Measurements from ENCODE around the gene PABPC3.

PABPC3 gene

DNA sequence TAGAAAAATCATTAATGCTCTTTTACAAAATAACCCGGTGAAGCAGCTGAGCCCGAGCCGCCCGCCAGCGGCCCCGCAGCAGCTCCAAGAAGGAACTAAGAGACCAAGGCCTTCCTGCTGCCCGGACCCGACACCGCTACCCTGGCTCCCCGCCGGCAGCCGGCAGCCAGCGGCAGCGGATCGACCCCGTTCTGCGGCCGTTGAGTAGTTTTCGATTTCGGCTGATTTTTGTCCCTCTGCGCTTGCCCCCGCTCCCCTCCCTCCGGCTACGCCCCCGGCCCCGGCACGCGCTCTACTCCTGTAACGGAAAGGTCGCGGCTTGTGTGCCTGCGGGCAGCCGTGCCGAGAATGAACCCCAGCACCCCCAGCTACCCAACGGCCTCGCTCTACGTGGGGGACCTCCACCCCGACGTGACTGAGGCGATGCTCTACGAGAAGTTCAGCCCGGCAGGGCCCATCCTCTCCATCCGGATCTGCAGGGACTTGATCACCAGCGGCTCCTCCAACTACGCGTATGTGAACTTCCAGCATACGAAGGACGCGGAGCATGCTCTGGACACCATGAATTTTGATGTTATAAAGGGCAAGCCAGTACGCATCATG is at the start of gene PABPC3:
TSS of gene PABPC3 (plus strand) at position 286 of the 603 bp plus-strand sequence. CDS start at position 349, 63 bp downstream.
- DNase-seq (ENCODE audit: low read depth) = no peak
- no peak for TF ChIP-seq CTCF (IDR thresholded peaks at IDR 0.05; ENCODE audit: control insufficient read depth, insufficient read depth, low read depth, low read length, missing control alignments)
- H3K4me3 ChIP-seq (ENCODE audit: control insufficient read depth, low read depth, low read length) = peak within 1 kb of the TSS; percentile 21

DNA sequence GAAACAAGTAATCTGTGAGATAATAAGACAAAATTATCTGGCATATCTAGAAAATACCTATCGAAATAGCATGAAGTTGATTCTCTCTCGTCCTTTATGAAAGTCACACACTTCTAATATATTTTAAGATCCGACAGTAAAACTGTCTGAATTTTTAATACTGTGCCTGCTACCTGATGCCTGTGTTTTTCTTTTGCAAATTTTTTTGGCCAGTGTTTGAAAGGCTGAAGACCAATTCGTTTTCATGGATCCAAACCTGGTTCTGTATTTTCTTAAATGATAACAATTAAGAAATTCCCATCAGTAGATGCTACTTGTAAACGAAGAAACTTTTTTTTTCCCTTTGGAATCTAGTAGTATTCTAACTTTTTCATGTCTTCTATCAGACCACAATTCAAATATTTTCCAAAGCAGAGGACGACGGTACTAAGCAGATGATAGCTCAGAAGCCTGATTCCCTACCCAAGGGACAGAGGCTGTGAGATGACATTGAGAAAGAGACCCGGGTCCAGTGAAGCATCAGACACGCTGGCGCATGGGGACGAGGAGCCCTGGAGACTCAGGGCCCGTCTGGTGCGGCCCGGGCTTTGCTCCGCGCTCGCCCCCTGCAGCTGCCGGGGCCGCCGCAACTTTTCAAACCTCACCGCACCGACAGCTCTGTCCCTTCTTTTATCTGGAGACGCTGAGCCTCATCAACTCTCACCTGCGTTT is 49.5 kb upstream of the PABPC3 start:
- TF ChIP-seq CTCF (IDR thresholded peaks at IDR 0.05; ENCODE audit: control insufficient read depth, insufficient read depth, low read depth, low read length, missing control alignments) = no peak
- H3K4me3 ChIP-seq (ENCODE audit: control insufficient read depth, low read depth, low read length) = no peak overlapping the region
- no peak for DNase-seq (ENCODE audit: low read depth)

- TF ChIP-seq CTCF (IDR thresholded peaks at IDR 0.05; ENCODE audit: control insufficient read depth, insufficient read depth, low read depth, low read length, missing control alignments) = no peak
- no peak for DNase-seq (ENCODE audit: low read depth)
- H3K4me3 ChIP-seq (ENCODE audit: control insufficient read depth, low read depth, low read length) = no peak overlapping the region; the same call in 1 of the 2 replicates
Measured at GRCh38 chr13:25046985-25047511, 48.9 kb upstream of the PABPC3 start.

DNA sequence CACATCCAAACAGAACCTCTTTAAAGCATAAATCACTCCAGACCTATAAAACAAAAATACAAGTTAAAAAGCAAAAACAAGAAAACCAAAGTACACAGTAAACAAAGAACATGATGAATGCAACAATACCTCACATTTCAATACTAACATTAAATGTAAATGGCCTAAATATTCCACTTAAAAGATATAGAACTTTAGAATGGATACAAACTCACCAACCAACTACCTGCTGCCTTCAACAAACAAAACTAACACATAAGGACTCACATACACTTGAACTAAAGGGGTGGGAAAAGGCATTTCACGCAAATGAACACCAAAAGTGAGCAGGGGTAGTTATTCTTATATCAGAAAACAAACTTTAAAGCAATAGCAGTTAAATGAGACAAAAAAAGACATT is 44.9 kb upstream of the PABPC3 start:
- no peak for DNase-seq (ENCODE audit: low read depth)
- TF ChIP-seq CTCF (IDR thresholded peaks at IDR 0.05; ENCODE audit: control insufficient read depth, insufficient read depth, low read depth, low read length, missing control alignments) = no peak
- no peak overlapping the region for H3K4me3 ChIP-seq (ENCODE audit: control insufficient read depth, low read depth, low read length)

DNA sequence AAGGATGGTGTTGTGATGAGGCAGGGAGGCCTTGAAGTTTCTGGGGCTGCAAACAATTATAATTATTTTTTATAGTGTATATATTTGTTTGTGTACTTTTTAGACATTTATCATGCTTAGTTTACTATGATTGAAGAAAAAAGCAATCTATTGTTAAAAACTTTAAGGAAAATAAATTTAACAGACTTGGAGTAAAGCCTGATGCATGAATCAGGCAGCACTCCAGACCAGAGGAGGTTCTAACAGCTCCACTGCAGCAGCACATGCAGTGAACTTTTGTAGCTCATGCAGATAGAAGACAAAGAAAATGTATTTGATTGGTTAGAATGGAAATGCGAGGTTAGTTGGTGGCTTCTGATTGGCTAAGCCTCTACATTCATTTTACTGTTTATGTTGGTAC is 36.8 kb upstream of the PABPC3 start:
- no peak overlapping the region for H3K4me3 ChIP-seq (ENCODE audit: control insufficient read depth, low read depth, low read length)

GRCh38 chr13:25059958-25060357 is 36.0 kb upstream of the PABPC3 start:
- no peak for TF ChIP-seq CTCF (IDR thresholded peaks at IDR 0.05; ENCODE audit: control insufficient read depth, insufficient read depth, low read depth, low read length, missing control alignments)
- no peak for DNase-seq (ENCODE audit: low read depth)
- no peak overlapping the region for H3K4me3 ChIP-seq (ENCODE audit: control insufficient read depth, low read depth, low read length)

More for the DNA sequence above, 36.8 kb upstream of the PABPC3 start:
- no peak for TF ChIP-seq CTCF (IDR thresholded peaks at IDR 0.05; ENCODE audit: control insufficient read depth, insufficient read depth, low read depth, low read length, missing control alignments)
- no peak for DNase-seq (ENCODE audit: low read depth)
